GM12801 (cell line): ENCODE data around the gene MTMR2.

ENCODE experiments used
- TF ChIP-seq, protein P1 (sequence below): IDR thresholded peaks from one replicate; pipeline ENCODE4 v1.5.1; 2011; ENCODE audit warnings: control low read depth; ENCODE audit not compliant: insufficient read length; ENCODE audit errors: extremely low read depth

MTMR2 gene

DNA sequence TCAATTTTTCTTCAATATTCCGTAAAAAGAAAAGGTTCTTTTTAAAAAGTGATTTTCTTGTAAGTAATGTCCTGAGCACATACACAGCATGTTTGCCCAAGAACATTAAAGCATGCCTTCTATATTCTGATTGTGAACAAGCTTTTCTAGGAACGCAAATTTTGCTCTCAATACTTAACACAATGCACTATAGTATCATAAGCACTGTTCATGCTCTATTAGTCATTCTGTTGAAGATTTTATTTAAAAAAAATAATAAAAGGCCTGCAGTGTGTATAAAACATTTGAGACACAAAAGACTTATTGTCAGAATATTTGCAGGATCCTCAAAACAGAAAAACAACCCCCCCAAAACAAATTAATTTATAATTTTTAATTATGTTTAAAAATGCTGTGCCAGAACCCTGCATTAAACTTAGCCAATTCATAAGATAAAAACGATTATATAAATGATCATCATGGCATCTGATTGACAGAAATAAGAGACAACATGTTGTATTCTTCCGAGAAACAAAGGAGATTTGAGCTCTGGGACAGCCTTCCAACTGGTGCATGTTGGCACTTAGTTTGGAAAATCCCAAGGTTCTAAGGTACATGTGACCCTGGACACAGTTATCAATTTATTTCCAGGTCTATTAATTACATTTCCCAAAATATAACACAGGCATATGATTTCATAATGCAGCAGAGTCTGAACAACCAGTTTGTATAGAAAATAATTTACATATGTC, 13.1 kb downstream of the MTMR2 start:
- TF ChIP-seq, protein P1, sequence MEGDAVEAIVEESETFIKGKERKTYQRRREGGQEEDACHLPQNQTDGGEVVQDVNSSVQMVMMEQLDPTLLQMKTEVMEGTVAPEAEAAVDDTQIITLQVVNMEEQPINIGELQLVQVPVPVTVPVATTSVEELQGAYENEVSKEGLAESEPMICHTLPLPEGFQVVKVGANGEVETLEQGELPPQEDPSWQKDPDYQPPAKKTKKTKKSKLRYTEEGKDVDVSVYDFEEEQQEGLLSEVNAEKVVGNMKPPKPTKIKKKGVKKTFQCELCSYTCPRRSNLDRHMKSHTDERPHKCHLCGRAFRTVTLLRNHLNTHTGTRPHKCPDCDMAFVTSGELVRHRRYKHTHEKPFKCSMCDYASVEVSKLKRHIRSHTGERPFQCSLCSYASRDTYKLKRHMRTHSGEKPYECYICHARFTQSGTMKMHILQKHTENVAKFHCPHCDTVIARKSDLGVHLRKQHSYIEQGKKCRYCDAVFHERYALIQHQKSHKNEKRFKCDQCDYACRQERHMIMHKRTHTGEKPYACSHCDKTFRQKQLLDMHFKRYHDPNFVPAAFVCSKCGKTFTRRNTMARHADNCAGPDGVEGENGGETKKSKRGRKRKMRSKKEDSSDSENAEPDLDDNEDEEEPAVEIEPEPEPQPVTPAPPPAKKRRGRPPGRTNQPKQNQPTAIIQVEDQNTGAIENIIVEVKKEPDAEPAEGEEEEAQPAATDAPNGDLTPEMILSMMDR: no peak

DNA sequence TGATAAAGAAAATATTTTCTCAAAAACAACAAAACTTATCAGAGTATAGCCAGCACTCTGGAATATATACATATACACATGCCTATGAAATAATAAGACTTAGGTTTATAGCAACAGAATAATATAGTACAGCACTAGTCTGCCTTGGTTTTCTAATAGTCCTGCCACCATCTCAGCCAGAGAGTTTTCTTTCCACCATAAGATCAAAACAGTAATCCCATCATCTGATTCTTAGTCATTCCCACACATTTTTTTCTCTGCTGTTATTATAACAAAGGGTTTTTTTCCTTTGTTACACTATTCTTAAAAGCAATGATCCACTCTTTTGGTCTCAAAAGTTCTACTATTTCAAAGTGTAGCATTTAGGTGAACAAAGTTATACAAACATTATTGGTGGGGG, 15.1 kb downstream of the MTMR2 start:
- TF ChIP-seq, protein P1: no peak

DNA sequence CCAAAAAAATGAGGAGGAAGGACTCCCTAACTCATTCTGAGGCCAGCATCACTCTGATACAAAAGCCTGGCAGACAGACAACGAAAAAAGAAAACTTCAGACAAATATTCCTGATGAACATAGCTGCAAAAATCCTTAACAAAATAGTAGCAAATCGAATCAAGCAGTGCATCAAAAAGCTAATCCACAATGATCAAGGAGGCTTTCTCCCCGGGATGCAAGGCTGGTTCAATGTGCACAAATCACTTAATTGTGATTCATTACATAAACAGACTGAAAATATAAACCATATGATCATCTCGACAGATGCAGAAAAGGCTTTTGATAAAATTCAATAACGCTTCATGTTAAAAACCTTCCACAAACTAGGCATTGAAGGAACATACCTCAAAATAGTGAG, 16.4 kb downstream of the MTMR2 start:
- TF ChIP-seq, protein P1: no peak

DNA sequence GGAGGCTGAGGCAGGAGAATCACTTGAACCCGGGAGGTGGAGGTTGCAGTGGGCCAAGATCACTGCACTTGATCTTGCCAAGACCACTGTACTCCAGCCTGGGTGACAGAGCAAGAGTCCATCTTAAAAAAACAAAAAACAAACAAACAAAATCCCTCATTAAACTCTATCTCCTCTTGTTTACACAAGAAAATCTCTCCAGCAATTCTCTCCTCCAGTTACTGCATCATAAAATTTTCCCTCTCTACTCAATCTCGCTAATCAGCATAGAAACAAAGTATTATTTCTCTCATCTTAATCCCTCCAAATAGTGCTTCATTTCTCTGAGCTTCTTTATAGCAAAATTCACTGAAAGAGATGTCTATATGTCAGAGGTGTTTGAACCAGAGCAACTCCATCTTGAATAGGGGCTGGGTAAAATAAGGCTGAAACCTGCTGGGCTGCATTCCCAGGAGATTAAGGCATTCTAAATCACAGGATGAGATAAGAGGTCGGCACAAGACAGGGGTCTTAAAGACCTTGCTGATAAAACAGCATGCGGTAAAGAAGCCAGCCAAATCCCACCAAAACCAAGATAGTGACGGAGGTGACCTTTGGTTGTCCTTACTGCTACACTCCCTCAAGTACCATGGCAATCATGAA, 19.8 kb downstream of the MTMR2 start:
- TF ChIP-seq, protein P1: no peak

DNA sequence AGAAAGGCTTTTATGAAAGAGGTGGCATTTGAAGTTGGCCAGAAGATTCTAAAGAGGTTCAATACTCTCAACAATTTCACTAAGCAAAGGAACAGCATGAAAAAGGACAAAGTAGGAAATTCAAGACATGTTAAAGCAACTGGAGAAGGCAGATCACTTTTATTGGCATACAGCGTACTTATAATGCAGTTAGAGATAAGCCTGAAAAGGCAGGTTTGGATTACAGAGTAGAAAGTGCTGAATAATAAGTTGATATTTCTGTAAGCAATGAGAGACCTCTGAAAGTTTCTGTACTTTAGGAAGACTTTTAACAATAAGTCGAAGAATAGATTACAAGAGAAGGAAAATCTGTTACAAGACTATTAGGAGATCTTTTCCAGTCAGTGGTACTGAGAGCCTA, 25.1 kb downstream of the MTMR2 start:
- TF ChIP-seq, protein P1: no peak

DNA sequence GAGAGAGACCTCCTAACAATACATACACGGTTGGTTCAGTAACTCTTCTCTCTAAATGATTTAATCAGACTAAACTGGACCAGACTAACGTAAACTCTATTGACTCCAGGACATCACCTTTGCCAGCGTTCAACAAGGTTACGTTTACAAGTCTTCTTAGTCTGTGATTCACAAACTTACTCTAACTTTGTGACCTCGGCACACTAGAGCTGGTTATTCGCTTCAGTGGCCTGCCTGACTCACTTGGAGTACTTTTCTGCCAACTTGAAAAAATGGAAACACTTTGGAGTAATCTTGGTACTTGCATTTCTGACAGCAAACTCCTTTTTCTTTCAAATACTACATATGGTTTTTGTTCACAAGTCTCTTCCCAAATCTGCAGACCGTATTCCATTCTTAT, 26.2 kb downstream of the MTMR2 start:
- TF ChIP-seq, protein P1: no peak

DNA sequence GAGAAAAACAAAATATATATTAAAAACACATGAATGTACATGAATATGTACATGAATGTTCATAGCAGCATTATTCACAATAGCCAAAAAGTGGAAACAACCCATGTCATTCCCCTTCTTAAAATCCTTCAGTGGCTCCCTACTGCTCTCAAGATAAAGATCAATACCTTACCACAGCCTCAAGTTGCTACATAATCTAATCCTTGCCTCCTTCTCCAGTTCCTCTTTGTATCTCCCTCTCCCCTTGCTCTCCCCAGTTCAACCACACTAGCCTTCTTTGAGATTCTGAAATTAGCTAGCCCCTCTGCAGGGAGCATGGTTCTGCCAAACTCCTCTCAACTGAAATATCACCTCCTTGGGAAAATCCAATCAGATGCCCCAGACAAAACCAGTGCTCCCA, 28.1 kb downstream of the MTMR2 start:
- TF ChIP-seq, protein P1: no peak
